H1 (cell line): ENCODE results near the gene THUMPD3. TPM values are rescaled to one million over a fixed set of nuclear protein-coding genes. Genes with fewer than 3 reads are reported as not detected.

Source experiments
- CBX8 ChIP-seq: fragments of 300-800, 300-1000 bp; sonication (generic); IDR thresholded peaks from 2 replicates; pipeline ENCODE4 v1.7.1; 2016; ENCODE audit warnings: low read depth, low read length, borderline replicate concordance
- CTBP2 ChIP-seq: IDR thresholded peaks from 2 replicates; pipeline ENCODE4 v1.7.0; 2011; ENCODE audit warnings: borderline replicate concordance, mild to moderate bottlenecking, moderate library complexity, mixed read lengths, low read length; ENCODE audit not compliant: insufficient read depth, insufficient read length
- E2F6 ChIP-seq: IDR thresholded peaks from 2 replicates; pipeline ENCODE4 v1.6.1; 2012; ENCODE audit warnings: inconsistent platforms
- FOSL1 ChIP-seq: IDR thresholded peaks from 2 replicates; pipeline ENCODE4 v1.6.1; 2011; ENCODE audit warnings: mild to moderate bottlenecking, low read depth, low read length, moderate library complexity; ENCODE audit not compliant: insufficient read depth
- KDM5A ChIP-seq: fragments of 200-600 bp; IDR thresholded peaks from 2 replicates; pipeline ENCODE4 v1.7.1; 2012; ENCODE audit warnings: mild to moderate bottlenecking, low read length, inconsistent platforms, mixed read lengths
- SIN3A ChIP-seq, 2 experiments: IDR thresholded peaks in 1 of 2; conservative IDR thresholded peaks in 1 of 2; 2 replicates each; pipeline ENCODE4 v1.6.1; 2011 to 2012; ENCODE audit warnings: low read length in 2 of 2, improper control_type of control experiment in 1 of 2, low read depth in 1 of 2, mild to moderate bottlenecking in 1 of 2
- TAF1 ChIP-seq: IDR thresholded peaks from 2 replicates; pipeline ENCODE4 v1.6.1; 2011; ENCODE audit warnings: mild to moderate bottlenecking, low read depth, low read length
- polyA plus RNA-seq, 7 experiments: library from polyadenylated mRNA; depleted of rRNA in 3 of 7; stranded (reverse) in 5 of 7; unstranded in 2 of 7; fragments of >200 nt in 5 of 7; fragments of 200-250 nt in 2 of 7; gene quantifications; 1 replicate in 5 of 7; 2 replicates in 1 of 7; 4 replicates in 1 of 7; pipeline versions ENCODE4 v1.2.1 to v1.2.3, GENCODE V29; 2011 to 2013; ENCODE audit warnings: missing spikeins in 2 of 7, mixed read lengths in 2 of 7
- total RNA-seq: library from RNA; stranded (reverse); fragmentation: NEBNext Ultra II Directional; extraction: Animal tissue kit (Norgen Biotek cat#: 25700); gene quantifications from 2 replicates; pipeline ENCODE4 v1.2.1, GENCODE V29; 2021

The THUMPD3 gene
- total and polyA plus RNA-seq, 2 of the 8 experiments (the other 6 are each of a cell fraction or from before 2014, with no cell fraction given), result 26.7 to 68.9 TPM

DNA sequence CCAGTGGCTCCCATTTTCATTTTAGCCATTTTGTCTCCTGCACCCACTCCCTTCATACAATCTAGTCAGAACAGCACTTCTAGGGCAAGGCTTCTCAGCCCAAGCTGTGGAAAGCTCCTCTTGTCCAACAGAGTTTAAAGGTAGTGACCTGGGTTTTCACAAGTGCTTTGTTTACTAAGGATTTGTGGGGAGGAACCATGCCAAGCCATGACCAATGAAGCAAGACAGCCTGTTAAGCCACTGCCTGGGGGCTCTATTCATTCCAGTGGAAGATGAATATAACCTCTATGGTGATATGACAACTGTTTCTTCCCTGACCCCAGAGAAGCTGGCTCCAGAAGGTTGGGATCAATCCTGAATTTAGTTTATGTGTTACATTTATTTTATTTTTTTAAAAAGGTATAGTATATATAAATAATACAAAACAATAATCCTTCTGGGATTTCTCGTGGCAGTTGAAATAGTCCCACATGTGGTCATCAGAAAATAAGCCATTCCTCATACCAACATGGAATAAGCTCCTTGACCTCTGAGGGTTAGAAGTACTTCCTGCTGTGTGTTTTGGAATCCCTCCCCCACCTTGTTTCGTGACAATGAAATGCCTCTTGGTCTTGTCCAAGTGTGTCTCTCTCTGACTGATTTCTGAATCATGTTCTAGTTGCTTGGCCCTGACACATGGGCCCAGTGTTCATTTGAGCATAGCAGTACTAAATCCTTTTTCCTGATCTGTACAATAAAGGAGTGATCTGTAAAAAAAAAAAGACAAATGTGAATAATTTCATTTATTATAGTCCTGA is 13.3 kb upstream of the THUMPD3 start (continued):
- TF ChIP-seq CTBP2, result no peak
- TF ChIP-seq SIN3A (conservative IDR thresholded peaks at IDR 0.05 in 1 of 2, IDR thresholded peaks at IDR 0.05 in 1 of 2; ENCODE audit: low read depth in 1 of 2, low read length in 2 of 2), result no peak
- no peak for TF ChIP-seq E2F6
- no peak for TF ChIP-seq KDM5A
- no peak for TF ChIP-seq CBX8
- TF ChIP-seq FOSL1, result no peak
- TF ChIP-seq TAF1, result no peak
